UCSD-AML1 (cell line): ENCODE measurements around the gene PITRM1.
A peak's percentile ranks its signal among the peaks of the same experiment; 100 is the strongest.
"Not testable (repeated sequence)": the region's sequence is repeated elsewhere in the genome, so short reads cannot be mapped to it uniquely, and the experiment has no call there.

ENCODE experiments used
- DNase-seq: peaks from one replicate; lab custom pipeline; 2025; ENCODE audit not compliant: unreplicated experiment; lab: John Stamatoyannopoulos, UW

Gene PITRM1

GRCh38 chr10:3199488-3199887, 26.9 kb upstream of the PITRM1 start:
- DNase-seq, result no peak

GRCh38 chr10:3198900-3199299, 26.3 kb upstream of the PITRM1 start:
- no peak for DNase-seq

GRCh38 chr10:3197348-3198003, 24.9 kb upstream of the PITRM1 start:
- peak; percentile 59 for DNase-seq

GRCh38 chr10:3196958-3197347, 24.4 kb upstream of the PITRM1 start:
- no peak for DNase-seq

GRCh38 chr10:3196482-3196881, 23.9 kb upstream of the PITRM1 start:
- DNase-seq, result no peak

GRCh38 chr10:3195726-3196125, 23.1 kb upstream of the PITRM1 start:
- DNase-seq, result no peak

- no peak for DNase-seq
These were observed 22.7 kb upstream of the PITRM1 start for GRCh38 chr10:3195286-3195685.

GRCh38 chr10:3194871-3195270, 22.3 kb upstream of the PITRM1 start:
- no peak for DNase-seq

- no peak for DNase-seq
These were observed 21.2 kb upstream of the PITRM1 start for GRCh38 chr10:3193751-3194150.

- DNase-seq, result no peak
These were observed 20.5 kb upstream of the PITRM1 start for GRCh38 chr10:3192856-3193635.

GRCh38 chr10:3190817-3191216, 18.2 kb upstream of the PITRM1 start:
- DNase-seq, result no peak

- not testable (repeated sequence) for DNase-seq
These were observed 14.6 kb upstream of the PITRM1 start for GRCh38 chr10:3187229-3187628.

- DNase-seq, result no peak
These were observed 13.8 kb upstream of the PITRM1 start for GRCh38 chr10:3186368-3186767.

GRCh38 chr10:3185386-3185785, 12.8 kb upstream of the PITRM1 start:
- no peak for DNase-seq

GRCh38 chr10:3180355-3181025, 7.9 kb upstream of the PITRM1 start:
- DNase-seq, result no peak

- DNase-seq, result no peak
These were observed 6.6 kb upstream of the PITRM1 start for GRCh38 chr10:3179174-3179573.

GRCh38 chr10:3178042-3178441, 5.5 kb upstream of the PITRM1 start:
- no peak for DNase-seq

- DNase-seq, result no peak
These were observed 743 bp upstream of the PITRM1 start for GRCh38 chr10:3173171-3173878.

- DNase-seq, result no peak
These were observed 519 bp downstream of the PITRM1 start for GRCh38 chr10:3172081-3172445.

- DNase-seq, result not testable (repeated sequence)
These were observed 1.1 kb downstream of the PITRM1 start for GRCh38 chr10:3171488-3171887.

- no peak for DNase-seq
These were observed 2.9 kb downstream of the PITRM1 start for GRCh38 chr10:3169673-3170072.

- no peak for DNase-seq
These were observed 3.3 kb downstream of the PITRM1 start for GRCh38 chr10:3169271-3169670.
